Right hindlimb (tissue), 1 donor: ENCODE results near the gene CEACAM18.

Experiments
- DNase-seq: peaks from one replicate; pipeline ENCODE4 v3.0.0-alpha.2; 2018

CEACAM18 gene

DNA sequence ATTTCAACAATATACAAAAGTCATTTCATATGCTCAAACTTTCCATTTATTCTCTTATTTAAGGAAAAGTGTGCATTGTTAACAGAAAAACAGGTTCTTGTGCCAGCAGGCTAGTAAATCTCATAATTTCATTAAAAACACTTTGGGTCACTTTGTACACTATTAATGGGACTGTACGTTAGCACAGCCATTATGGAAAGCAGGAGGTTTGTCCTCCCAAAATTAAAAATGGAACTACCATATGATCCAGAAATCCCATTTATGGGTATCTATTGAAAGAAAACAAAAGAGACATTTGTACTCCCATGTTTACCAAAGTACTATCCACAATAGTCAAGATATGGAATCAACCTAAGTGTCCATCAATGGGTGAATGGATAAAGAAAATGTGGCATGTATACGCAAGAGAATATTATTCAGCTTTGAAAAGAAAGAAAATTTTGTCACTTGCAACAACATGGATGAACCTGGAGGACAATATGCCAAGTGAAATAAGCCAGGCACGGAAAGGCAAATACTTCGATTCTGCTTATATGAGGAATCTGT lies 61.6 kb downstream of the CEACAM18 start:
- no peak for DNase-seq
